HG03103 (cell line): Measurements from ENCODE around the gene RBM19.
A peak's percentile ranks its signal among the peaks of the same experiment; 100 is the strongest.

Experiments
- ATAC-seq: cut with Tn5 transposase; IDR thresholded peaks from one replicate; pipeline ENCODE4 v1.9.1; 2021; ENCODE audit warnings: low read depth; ENCODE audit not compliant: unreplicated experiment

The RBM19 gene

DNA sequence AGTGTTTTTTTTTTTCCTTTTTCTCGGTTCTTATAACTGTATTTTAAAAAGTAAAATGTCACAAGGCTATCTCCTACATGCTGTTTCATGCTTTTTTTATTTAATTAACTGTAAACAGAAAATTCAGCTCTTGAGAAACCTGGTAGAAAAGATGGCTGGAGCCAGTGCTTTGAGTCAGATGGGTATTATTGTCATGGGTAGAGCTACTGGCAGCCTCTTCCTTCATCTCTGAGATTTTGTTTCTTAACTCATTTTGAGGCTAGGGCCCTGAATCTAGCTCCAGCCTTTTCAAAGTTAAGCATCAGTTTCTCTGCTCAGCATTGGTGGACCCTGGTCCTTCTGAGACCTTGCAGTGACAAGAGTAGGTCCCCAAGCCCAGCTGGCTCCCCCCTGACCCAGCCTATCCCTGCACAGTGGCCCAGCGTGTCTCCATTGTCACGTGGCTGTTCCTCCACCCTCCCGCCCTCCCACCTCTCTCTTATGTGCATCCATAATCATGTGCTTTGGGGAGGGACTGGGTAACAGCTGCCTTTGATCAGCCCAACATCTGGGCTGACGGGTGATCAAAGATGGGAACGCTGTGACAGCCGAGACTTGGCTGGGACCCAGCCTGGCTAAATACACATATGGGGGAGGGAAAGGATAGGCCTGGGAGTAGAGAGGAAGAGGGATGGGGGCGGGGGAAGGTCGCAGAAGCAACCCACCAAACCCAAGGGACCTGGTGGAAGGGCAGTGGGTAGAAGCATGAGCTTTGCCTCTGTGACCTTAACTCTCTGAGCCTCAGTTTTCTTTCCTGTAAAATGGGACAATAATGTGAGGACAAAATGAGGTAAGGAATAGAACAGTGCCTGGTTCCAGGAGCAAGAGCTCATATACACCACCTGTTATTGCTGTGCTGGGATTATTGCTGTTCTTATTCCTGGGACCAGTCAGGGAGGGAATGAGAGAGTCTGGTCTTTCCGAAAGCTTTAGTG lies 24.4 kb upstream of the RBM19 start:
- ATAC-seq: no peak

DNA sequence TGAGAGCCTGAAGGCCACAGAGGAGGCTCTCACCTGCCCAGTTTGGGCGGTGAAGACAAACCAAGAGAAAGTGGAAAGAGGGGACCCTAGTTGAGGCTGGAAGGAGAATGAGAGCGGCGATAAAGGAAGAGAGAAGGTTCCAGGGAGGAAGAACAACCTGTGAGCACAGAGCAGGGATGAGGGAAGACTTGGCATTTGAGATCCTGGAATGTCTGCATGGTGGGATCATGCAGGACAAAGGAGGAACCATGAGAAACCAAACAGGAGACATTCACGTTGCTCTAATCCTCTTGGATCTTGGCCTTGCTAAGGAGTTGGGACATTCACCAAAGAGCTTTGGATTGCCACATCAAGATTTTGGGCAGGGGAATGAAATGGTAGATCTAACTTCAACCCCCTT lies 22.9 kb upstream of the RBM19 start:
- ATAC-seq: no peak

- no peak for ATAC-seq
Measured at GRCh38 chr12:113988064-113988451, 21.9 kb upstream of the RBM19 start.

- no peak for ATAC-seq
Measured at GRCh38 chr12:113987261-113988063, 21.3 kb upstream of the RBM19 start.

- no peak for ATAC-seq
Measured at GRCh38 chr12:113984464-113984863, 18.3 kb upstream of the RBM19 start.

- ATAC-seq: no peak
Measured at GRCh38 chr12:113983777-113984448, 17.8 kb upstream of the RBM19 start.

DNA sequence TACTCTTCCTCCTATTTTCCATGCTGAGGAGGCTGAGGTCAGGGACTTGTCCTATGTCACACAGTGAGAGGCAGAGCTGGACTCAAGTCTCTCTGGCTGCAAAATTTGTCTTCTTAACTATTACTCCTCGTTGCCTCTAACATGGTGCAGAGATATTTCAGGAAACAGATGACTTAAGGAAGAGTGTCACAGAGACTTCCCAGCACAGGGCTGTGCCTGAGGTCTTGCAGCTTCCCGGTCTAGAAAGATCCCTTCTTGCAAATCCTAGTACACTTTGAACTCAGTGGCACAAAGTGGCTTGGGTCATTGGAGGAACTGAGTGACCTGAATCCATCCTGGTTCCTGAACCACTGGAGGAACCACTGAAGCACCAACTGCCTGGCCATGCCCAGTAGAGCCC lies 17.1 kb upstream of the RBM19 start:
- ATAC-seq: no peak

- ATAC-seq: no peak
Measured at GRCh38 chr12:113981876-113982275, 15.8 kb upstream of the RBM19 start.

GRCh38 chr12:113980537-113981337 lies 14.6 kb upstream of the RBM19 start:
- ATAC-seq: peak; percentile 45

- ATAC-seq: no peak
Measured at GRCh38 chr12:113980054-113980453, 13.9 kb upstream of the RBM19 start.

DNA sequence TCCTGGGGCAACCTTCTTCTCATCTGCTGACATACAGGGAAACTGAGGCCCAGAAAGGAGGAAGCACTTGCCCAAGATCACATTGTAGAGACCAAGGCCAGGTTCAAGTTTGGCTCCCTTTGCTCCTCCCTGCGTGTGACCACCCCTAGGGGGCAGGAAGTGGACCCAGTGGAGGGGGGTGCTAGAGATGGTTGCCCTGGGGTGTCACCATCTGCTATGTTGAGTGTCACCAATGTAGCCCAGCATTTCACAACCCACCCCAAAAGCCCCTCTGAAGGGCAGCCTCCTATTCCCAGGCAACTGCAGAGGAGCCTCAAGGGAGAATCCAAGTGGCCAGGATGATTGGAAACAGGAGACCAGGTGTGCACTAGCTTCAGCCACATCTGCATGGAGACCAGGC lies 12.0 kb upstream of the RBM19 start:
- ATAC-seq: no peak

DNA sequence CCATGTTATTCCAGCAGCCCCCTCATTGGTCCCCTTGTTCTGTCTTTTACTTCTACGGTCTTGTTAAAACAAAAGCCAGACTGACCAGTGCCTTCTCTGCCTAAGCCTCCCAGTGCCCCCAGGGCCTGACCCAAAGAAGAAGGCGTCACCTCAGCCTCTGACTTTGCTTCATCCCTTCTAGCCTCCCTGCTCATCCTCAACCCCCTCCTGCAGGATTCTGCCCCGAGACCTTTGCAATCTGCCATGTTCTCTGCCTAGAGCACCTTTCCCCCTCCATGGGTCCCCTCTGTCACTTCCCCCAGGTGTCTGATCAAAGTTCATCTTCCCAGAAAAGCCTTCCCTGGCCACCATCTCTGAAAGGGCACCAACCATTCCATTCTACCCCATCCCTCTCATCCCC lies 7.9 kb upstream of the RBM19 start:
- no peak for ATAC-seq

- no peak for ATAC-seq
Measured at GRCh38 chr12:113973109-113973904, 7.2 kb upstream of the RBM19 start.

DNA sequence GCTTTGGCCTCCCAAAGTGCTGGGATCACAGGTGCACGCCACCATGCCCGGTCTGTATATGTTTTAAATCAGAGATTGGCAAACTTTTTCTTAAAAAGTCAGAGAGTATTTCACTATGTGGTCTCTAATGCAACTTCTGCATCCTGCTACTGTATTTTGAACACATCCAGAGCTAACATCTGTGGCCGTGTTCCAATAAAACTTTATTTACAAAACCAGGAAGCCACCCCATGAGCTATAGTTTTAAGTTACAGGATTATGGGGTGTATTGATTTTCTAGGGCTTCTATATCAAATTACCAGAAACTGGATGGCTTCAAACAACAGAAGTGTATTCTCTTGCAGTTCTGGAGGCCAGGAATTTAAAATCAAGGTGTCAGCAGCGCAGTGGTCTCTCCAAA lies 5.3 kb upstream of the RBM19 start:
- ATAC-seq: no peak

DNA sequence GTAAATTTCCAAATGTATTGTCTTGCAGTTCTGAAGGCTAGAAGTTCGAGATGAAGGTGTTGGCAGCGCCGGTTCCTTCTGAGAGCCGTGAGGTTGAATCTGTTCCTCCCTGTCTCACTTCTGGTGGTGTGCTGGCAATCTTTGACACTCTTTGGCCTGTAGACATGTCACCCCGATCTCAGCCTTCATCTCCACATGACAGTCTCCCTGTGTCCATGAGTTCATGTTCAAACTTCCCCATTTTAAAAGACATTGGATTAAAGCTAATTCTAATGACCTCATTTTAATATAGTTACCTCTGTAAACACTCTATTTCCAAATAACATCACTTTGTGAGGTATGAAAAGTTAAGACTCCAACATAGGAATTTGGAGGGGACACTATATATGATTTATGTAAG lies 4.1 kb upstream of the RBM19 start:
- no peak for ATAC-seq

GRCh38 chr12:113967368-113967767 lies 1.2 kb upstream of the RBM19 start:
- no peak for ATAC-seq

DNA sequence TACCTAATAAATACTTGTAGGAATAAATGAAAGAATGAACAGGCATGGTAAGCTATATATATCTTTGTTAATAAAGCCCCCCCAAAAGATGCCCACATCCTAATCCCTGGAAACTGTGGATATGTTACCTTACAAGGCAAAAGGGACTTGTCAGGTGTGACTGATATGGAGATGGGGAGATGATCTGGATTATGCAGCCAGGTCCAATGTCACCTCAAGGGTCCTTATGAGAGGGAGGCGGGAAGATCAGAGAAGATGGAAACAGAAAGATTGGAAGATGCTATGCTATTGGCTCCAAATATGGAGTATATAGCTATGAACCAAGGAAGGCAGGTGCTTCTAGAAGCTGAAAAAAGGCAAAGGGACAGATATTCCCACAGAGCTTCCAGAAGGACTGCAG lies 3.4 kb downstream of the RBM19 start:
- no peak for ATAC-seq

DNA sequence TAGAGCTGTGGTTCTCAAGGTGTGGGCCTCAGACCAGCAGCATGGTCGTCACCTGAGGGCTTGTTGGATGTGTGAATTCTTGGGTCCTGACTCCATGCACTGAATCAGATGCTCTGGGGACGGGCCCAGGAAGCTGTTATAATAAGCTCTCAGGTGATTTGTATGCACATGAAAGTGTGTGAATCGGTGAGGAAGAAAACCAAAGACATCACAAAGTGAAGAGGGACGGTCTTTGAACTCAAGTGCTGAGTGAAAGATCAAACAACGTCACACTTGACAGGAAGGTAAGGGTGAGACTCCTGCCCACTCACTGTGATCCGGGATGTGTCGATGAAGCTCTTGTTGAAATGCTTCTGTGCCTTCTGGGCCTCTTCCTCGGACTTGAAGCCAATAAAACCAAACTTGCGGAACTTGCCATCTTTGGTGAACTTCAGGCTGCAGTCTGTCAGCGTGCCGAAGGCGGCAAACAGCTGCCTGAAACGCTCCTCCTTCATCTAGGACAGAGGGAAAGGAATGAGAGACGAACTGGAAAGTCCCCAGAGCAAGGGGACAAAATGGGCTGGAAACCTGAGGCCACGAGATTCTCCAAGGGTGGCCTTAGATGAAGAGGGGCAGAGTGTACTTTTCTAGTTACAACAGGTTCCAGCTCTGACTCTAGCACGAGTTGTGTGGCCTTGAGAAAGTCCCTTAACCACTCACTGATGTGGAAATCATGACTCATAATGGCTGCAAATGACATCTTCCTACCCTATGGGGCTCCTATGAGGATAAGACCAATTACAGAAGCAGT lies 4.0 kb downstream of the RBM19 start:
- ATAC-seq: no peak

- ATAC-seq: no peak
Measured at GRCh38 chr12:113960030-113960429, 6.1 kb downstream of the RBM19 start.
